Measurements from ENCODE around the gene IGSF21. TPM values are rescaled to one million over a fixed set of nuclear protein-coding genes. Genes with fewer than 3 reads are reported as not detected.

The IGSF21 gene
- polyA plus RNA-seq, 4 donors: 0.17 to 0.49 (median 0.39) TPM

DNA sequence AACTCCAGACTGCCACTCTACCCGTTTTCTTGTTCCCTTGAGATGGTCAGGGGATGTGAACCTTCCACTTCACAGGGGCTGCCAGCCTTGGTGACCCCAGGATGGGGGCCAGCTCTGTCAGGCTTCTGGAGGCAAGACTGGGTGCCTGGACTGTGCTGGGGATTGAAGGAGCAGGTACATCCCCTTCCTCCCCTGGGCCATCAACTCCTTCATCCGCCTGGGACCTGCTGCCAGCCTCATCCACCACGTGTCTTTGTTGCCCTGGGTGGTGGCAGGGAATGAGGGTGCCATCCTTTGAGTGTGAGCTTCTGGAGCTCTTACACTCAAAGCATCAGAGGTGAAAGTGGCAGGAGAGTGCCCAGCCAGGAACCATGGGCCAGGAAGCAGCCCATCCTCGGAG, 139.6 kb downstream of the IGSF21 start:
- DNase-seq (ENCODE audit: low read depth in 4 of 4, low spot score in 3 of 4): no peak

DNA sequence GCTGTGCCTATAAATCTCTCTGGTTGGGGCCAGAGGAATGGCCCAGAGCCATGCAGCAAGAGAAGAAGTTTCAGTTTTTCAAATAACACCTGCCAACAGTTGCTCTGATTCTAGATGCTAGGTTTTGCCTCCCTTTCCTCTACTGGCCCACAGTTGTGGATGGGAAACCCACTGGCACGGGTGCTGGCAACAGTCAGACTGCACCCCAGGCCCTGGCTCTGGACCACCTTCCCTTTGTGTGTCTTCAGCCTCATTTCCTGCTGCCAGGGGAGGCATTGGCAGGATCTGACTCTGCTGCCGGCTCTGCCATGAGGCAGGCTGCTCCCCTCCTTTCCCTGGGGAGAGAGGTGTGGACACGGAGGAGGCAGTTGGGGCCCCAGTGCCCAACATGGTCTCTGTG, 142.0 kb downstream of the IGSF21 start:
- no peak for DNase-seq (ENCODE audit: low read depth in 4 of 4, low spot score in 3 of 4)

DNA sequence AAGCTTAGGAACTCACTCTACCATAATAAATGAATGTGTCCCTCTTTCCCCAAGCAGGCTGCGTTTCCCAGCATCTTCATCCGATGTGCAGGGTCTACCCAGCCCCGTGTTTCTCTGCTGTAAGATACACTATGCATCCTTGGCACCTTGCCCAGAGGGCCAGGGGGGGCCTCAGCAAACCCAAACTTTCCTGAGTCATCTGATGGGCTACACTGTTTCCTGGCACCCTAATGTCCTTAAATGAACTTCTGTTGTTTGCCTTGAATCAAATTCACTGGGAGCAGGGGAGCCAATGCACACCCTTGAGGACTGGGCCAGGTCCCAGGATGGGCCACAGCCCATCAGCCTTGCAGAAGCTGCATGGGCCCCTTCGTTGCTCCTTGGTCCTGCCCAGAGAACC, 145.5 kb downstream of the IGSF21 start:
- no peak for DNase-seq (ENCODE audit: low read depth in 4 of 4, low spot score in 3 of 4)

DNA sequence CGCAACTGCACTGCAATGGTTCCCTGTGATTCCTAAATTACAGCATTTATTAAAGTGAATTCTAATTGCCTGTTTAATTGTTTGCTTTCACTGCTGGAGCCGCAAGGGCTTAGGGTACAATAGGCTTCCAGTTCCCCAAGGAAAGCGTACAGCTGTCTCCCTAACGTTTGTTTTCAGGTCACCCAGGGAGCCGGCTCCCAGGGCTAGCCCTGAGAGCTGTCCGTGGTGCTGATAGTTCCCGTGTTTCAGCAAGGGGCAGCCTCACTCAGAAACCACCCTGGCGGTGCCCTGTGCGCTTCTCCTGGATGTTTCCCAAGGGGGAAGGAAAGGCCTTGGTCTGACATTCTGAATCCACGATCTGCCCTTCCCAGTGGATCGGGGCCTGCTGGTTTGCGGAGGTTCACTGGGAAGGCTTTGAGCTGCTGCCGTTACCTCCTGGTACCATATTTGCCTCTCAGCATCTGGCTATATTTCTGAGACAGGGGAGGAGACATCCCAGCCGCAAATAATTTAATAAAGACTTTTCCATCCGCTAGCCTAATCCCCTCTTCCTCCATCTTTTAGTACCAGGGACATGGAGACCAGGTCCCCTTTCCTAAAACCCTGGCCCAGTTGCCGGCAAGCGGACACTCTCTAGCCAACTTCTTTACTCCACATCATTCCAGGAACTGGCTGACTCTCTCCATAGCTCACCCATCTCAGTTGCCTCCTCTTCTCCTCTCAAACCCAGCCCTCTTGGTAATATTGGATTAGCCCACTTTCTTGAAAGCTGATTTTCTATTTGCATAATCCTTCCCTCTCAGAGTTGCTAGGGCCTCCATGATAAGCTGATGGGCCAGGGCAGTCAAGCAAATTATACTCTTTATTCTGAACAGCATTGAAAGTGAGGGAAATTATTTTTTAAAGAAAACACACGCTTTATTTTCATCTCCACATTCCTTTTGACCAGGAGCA, 149.0 kb downstream of the IGSF21 start:
- peak; percentile 67 to 79 (median 74) for DNase-seq (ENCODE audit: low read depth in 4 of 4, low spot score in 3 of 4)

DNA sequence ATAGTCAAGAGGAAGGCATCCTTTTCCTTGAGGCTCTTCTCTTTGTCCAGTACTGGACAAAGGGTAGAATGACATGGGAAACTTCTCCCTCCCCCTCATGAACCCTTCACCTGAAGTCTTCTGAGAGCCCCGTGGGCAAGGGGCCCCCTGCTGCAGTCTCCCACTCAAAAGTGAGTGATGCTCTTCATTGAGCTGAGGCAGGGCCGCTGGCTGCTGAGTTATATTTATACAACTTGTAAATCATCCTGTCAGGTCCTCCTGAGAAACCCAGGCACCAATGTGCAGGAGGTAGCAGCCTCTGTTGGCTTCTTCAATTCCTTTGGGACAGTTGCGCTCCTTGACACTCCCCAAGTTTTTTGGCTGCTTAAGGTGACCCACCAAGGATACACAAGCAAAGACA, 150.2 kb downstream of the IGSF21 start:
- DNase-seq (ENCODE audit: low read depth in 4 of 4, low spot score in 3 of 4): no peak

DNA sequence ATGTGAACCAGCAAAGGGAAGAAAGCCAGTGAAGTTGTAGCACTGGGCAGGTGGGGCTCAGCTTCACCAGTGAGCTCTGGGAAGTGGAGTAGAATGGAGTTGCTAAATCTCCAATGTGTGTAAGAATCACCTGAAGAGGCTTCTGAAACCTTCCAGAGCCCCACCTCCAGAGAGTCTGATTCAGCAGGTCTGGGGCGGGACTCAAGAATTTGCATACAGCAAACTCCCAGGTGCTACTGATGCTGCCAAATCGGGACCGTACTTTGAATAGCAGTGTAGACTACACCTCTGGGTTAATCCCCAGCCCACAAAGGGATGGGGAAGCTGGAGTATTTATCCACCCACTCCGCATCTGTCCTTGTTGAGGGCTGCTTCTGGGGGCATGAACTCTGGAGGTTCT, 154.3 kb downstream of the IGSF21 start:
- no peak for DNase-seq (ENCODE audit: low read depth in 4 of 4, low spot score in 3 of 4)

DNA sequence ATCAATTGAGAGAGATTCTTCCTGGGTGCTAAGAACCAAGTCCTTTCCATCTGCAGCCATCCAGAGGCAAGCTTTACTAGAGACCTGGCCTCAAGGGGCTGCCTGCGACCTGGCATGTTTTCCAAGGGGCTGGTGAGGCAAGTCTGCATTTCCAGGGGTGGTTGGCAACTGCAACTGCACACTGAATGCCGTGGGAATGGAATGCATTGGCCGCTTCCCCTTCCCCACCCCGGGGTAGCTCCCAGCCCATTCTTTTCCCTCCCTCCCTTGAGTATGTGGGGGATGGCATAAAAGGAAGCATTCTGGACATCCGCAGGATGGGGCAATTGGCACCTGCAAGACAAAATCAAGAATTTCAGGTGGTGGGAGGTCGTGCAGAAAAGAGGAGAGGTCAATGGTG, 155.1 kb downstream of the IGSF21 start:
- DNase-seq (ENCODE audit: low read depth in 4 of 4, low spot score in 3 of 4): no peak

DNA sequence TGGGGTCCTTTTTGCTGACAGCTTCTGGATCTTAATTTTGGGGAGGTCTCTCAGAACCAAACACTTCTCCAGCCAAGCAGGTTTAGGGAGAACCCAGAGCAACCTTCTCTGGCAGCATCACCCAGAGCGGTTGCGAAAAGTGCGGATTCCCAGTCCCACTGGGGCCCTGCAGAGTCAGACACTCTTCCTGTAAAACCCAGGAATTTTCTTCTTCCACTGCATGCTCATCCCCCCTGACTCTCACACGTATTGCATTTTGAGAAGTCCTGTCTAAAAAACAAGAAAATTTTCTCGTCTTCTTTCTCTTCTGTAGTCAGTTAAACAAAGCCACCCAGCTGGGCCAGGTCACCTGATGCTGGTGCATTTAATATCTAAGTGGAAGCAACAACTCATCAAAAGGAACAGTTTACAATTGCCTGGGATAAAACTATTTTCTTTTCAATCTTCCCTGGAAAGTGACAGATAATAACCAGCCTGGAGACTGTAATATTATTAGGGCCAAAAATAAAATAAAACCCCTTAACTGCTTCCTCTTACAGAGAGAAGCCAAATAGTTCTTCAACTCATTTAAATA, 156.0 kb downstream of the IGSF21 start:
- DNase-seq (ENCODE audit: low read depth in 4 of 4, low spot score in 3 of 4): no peak

DNA sequence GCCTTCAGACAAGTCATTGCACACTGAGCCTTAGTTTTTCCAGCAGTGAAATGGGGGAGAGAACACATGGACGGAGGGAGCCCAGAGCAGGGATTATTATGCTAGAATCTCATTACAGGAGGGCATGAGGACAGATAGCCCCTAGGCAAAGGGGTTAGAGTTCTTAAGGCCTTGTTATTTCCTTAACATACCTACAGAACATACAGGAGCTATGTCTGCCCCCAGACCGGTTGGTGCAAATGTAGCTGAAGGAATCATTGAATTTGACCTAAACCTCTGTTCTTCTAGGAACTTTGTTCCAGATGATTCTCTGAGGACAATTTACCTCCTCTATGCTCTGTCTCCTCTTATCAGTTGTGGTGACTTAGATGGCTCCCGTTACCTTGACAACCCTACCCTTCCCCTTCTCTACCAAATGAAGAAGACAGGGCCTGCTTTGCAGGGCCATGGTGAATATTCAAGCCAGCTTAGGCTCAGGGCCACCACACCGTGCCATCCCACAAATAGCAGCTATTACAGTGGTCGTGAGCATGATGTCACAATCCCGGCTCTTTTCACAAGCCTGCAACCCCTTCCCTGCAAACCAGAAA, 156.9 kb downstream of the IGSF21 start:
- no peak for DNase-seq (ENCODE audit: low read depth in 4 of 4, low spot score in 3 of 4)

DNA sequence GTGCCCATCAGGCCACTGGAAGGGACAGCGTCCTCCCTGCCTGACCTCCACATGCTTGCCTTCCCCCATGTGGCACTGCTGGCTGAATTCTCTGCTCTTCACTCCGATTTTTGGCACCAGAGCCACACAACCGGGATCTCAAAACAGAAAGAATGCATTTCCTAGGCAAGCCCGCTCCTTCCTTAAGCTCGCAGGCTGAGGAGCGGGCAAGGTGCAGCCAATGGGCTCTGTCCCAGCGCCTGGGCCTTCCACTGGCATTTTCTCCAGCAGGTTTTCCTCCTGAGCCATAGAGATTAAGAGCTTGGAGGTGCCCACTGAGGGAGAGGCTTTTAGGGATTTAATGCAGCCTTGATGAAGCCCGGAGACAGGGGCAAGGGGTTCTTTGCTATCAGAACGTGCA, 158.0 kb downstream of the IGSF21 start:
- no peak for DNase-seq (ENCODE audit: low read depth in 4 of 4, low spot score in 3 of 4)

DNA sequence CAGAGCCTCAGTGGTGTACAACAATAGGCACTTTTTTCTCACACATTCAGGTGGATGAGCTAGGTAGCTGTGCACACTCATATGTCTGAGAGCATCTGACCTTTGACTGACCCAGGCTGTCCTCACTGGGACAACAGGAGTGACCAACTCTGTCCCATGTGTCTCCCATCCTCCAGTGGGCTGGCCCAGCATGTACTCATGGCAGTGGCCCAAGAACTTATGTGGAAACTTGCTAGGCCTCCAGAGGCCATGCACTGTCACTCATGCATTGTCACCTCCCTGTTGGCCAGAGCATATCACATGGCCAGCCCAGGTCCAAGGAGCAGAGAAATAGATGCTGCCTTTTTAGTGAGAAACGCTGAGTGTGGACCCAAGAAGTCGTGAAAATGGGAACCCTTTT, 158.8 kb downstream of the IGSF21 start:
- no peak for DNase-seq (ENCODE audit: low read depth in 4 of 4, low spot score in 3 of 4)

DNA sequence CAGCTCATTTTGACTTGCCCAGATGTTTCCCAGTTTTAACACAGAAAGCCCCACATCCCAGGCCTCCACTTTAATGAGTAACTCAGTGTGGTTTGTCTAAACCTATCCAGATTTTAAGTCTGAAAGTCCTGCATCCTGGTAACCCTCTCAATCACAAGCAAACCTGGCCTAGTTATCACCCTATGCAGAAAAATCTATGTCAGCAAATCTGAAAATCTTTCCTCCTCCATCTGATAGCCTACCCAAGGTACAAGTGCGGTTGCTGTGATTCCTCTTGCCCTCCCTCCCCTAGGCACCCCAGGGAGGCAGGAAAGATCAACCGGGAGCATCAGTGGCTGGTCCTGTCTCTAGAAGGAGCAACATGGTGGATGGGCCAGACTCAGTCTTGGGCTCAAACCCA, 163.7 kb downstream of the IGSF21 start:
- DNase-seq (ENCODE audit: low read depth in 4 of 4, low spot score in 3 of 4): no peak

DNA sequence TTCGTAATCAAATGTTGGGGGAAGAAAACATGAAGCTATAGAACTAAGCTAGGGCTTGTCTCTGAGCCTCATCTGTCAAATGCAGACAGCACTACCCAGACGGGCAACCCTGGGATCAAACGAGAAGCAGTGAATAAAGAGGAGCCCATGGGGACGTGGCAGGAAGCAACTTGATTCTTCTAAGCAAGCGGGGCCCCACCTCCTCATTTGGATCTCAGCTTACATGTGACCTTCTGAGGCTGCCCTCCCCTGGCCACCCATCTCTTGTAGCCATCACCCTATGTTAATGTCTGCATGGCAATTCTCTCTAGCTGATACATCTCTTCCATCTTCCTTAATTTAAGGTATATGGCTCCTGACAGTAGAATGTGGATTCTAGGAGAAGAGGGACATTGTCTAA, 171.3 kb downstream of the IGSF21 start:
- DNase-seq (ENCODE audit: low read depth in 4 of 4, low spot score in 3 of 4): no peak

DNA sequence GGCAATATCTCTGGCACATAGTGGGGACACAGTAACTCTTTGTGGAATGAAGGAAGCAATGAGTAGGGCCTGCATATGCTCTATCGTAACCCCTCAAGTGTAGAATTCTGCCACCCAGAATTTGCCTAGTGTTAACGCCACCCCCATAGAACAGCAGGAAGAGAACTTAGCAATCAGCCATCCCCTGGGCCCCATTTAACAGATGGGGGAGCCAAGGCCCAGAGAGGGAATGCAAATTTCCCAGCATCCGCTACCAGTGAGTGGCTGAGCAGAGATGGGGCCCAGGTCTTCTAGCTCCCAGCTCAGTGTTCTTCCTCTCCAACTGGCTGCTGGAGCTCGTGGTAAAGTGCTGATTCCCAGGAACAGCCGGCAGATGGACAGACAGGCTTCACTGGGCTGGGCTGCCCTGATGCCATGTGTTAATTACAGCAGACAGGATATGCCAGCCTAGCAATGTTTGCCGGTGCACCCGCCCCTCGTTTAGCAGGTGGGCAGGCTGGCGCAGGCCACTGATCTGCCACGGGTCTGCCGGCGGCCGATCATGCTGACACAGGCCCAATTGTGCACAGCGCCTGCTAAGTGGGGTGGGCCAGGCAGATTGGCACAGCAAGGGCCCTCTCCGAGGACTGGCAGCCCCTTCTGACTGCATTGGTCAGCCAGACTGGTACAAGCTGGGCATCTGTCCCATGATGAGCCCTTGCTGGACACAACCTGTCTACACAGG, 171.9 kb downstream of the IGSF21 start:
- DNase-seq (ENCODE audit: low read depth in 4 of 4, low spot score in 3 of 4): no peak

DNA sequence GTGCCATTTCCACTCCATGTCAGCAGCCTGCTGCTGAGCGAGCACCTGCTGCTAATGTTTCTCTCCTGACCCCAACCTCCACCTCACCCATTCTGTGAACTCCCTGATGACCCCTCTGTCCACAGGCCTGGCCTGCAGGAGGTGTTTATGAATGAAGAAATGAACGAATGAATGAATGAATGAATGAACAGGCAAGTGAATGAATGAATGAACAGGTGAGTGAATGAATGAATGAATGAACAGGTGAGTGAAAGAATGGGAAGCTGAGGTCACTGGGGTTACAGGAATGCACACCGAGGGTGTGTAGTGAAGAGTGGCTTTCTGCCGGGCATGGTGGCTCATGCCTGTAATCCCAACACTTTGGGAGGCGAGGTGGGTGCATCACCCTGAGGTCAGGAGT, 173.4 kb downstream of the IGSF21 start:
- no peak for DNase-seq (ENCODE audit: low read depth in 4 of 4, low spot score in 3 of 4)

DNA sequence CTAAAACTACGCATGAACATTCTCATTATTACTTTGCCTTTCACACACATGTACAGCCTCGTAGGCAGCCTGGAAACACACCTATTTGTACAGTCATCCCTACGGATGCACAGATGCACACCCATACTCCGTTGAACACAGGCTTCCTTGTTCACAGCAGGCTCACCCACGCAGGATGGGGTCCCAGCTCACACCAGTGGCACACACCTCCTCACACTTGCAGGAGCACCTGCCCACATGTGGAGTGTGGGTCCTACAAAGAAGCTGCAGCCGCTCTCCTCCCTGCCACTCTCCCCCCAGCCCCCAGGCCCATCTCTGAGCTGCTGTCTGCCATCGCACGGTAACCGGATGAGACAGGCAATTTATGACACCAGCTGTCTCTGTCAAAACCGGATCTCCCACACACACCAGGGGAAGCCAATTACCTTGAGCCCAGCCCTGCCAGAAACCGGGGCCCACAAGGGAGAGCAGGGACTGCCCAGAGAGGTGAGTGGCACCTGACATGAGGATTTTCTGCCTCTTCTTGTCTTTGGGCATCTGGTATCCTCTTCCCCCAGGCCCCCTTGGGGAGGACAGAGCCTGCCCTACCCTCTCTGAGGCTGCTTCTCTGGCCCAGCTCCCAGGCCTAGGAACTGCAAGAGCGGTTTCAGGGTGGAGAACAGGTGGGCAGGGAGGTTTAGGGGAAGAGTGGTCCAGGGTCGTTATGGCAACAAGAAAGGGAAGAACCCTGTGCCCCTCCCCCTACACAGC, 175.4 kb downstream of the IGSF21 start:
- DNase-seq (ENCODE audit: low read depth in 4 of 4, low spot score in 3 of 4): no peak

DNA sequence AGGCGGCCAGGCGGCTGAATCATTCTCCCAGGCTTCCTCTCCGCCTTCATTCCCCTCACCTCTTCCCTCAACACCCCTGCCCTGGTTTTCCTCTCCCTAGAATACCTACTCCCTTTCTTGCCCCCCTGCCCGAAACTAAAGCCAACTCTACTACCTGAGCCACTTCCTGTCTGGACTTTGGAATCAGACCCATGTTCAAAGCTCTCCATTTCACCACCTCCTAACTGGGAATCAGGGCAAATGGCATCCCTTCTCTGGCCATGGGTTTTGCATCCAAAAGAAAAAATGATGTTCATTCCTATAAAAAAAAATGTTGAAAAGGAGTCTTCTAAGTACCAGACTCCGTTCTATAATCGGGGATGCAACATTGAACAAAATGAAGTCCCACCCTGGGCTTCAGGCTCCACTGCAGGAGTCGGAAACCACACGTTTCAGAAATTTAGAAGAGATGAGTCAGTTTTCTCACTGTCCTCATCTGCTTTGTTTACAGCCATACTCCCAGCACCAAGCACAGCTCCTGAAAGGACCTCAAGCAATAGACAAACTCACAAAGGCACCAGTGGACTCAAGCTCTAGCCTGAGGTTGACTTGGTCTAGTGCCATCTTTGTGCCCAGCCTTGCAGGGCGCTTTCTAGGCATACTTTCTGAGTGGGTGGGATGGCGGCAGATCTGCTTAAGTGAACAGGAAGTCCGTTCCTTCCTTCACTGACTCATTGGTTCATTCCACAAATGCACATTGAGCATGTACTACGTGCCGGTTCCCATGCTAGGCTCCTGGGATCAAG, 176.2 kb downstream of the IGSF21 start:
- DNase-seq (ENCODE audit: low read depth in 4 of 4, low spot score in 3 of 4): no peak

DNA sequence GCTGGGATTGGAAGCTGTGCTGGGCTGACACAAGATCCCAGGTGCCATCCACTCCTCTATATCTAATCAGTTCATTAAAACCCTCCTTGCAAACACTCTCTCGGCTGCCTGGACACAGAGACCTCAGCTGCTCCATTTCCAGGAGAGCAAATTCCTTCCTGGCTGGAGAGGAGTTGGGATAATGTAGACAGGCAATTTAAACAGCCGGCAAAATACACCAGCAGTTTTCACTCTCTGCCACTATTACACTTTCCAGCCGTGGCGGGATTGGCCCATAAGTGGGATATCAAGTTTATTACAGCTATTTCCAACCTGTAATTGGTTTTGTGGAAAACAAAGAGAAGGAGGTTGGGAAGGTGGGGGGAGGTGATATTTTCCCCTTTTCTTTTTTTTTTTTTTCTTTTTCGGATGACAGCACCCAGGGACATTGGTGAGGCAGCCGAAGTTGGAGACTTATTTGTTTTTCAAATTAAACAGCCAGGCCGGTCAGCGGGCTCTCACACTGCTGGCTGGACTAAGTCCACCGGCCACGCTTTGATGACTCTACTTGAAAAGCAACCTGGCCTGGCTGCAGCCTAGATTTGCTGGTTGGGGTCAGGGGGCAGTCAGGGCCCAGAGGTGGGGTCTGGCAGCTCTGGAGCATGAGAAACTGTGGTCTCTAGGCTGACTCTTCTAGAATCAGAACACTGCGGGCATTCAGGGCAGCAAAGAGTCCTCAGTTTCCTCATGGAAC, 177.4 kb downstream of the IGSF21 start:
- peak in 1 of 4 donors; percentile 27 for DNase-seq (ENCODE audit: low read depth in 4 of 4, low spot score in 3 of 4)

DNA sequence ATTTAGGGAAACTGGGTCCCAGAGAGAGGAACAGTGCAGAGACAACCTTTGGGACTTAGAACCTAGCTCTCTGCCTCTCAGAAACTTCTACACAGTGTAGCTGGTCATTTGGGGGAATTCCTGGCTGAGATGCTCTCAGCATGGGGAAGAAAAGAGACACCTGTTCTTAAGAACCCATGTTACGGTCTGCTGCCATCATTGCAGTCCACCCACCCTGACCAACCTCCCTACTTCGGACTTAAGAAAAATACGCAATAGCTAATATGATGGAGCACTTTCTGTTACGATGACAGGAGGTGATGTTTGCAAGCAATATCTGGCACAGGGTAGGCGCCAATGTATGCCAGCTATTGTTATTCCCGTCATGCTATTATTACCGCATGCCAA, 177.9 kb downstream of the IGSF21 start:
- DNase-seq (ENCODE audit: low read depth in 4 of 4, low spot score in 3 of 4): no peak
